ENCODE results near the gene NFATC3.

The NFATC3 gene

DNA sequence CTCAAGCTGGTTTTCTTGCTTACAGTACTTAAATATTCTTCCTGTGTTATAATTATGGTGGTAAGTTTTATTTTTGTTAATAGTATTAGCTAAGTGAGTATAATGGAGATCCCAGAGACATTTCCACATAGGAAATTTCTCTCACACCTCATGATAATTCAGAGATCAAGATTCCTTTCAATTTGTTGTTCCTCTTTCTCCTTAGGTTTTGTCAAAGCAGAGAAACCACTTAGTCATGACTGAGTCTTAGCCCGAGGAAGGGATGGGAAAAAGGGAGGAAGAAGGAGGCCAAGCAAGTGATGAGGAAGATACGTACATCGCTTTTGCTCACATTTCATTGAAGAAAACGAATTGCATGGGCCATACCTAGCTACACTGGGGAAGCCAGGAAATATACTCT, 132.3 kb downstream of the NFATC3 start:
- TF ChIP-seq, protein P1, sequence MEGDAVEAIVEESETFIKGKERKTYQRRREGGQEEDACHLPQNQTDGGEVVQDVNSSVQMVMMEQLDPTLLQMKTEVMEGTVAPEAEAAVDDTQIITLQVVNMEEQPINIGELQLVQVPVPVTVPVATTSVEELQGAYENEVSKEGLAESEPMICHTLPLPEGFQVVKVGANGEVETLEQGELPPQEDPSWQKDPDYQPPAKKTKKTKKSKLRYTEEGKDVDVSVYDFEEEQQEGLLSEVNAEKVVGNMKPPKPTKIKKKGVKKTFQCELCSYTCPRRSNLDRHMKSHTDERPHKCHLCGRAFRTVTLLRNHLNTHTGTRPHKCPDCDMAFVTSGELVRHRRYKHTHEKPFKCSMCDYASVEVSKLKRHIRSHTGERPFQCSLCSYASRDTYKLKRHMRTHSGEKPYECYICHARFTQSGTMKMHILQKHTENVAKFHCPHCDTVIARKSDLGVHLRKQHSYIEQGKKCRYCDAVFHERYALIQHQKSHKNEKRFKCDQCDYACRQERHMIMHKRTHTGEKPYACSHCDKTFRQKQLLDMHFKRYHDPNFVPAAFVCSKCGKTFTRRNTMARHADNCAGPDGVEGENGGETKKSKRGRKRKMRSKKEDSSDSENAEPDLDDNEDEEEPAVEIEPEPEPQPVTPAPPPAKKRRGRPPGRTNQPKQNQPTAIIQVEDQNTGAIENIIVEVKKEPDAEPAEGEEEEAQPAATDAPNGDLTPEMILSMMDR (IDR thresholded peaks at IDR 0.05; ENCODE audit: unreplicated experiment in 3 of 3), result no peak
- no peak overlapping the region for H3K4me3 Mint-ChIP-seq
- H3K36me3 Mint-ChIP-seq (ENCODE audit: low read depth), result peaks cover 11% of the 10 kb centered on the region
- H3K27ac Mint-ChIP-seq, result no peak overlapping the region
- no peaks in the 10 kb centered on the region for H3K9me3 Mint-ChIP-seq
- H3K27me3 Mint-ChIP-seq (ENCODE audit: low read depth), result no peaks in the 10 kb centered on the region
- H3K4me1 Mint-ChIP-seq, result no peaks in the 10 kb centered on the region

DNA sequence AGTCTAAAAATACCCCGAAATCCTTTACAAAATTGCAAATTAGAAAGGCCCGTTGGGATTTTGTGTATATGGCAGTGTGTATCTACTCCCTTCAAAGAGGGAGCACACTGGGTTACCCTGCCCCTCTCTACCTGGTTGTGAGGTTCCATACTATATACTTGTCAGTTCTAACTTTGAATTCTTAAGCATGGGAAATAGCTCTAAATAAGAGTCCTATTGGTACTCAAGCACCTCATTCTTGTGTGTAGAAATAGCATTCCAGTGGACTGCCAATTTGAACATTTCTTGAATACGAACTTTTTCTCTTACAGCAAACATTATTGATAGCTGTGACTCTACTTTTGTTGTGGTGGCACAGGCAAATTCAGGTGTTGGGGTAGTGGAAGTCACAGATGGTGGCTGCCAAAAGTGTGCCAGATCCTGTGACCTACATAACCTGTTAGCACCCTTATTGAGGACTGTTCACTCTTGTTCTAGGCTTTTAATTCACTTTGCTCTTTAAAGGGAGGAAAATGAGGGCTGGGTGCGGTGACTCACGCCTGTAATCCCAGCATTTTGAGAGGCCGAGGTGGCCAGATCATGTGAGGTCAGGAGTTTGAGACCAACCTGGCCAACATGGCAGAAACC, 134.7 kb downstream of the NFATC3 start:
- H3K4me3 Mint-ChIP-seq, result no peak overlapping the region
- H3K4me1 Mint-ChIP-seq, result no peaks in the 10 kb centered on the region
- H3K9me3 Mint-ChIP-seq, result no peaks in the 10 kb centered on the region
- peaks cover 11% of the 10 kb centered on the region for H3K36me3 Mint-ChIP-seq (ENCODE audit: low read depth)
- H3K27ac Mint-ChIP-seq, result no peak overlapping the region
- H3K27me3 Mint-ChIP-seq (ENCODE audit: low read depth), result no peaks in the 10 kb centered on the region
- TF ChIP-seq, protein P1 (IDR thresholded peaks at IDR 0.05; ENCODE audit: unreplicated experiment in 3 of 3), result no peak

DNA sequence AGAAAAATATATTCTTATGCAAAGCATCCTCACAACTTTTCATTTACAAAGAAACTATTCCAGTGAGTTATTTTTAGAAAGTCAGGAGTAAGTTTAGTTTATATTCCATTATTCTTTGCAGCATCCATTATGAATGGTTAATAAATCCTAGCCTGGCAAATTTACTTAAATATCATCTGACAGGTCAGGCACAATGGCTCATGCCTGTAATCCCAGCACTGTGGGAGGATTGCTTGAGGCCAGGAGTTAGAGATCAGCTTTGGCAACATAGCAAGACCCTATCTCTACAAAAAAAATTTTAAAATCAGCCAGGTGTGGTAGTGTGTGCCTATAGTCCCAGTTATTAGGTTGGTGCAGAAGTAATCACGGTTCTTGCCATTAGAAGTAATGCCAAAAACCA, 137.9 kb downstream of the NFATC3 start:
- no peak overlapping the region for H3K4me3 Mint-ChIP-seq
- peaks cover 7% of the 10 kb centered on the region for H3K36me3 Mint-ChIP-seq (ENCODE audit: low read depth)
- H3K27me3 Mint-ChIP-seq (ENCODE audit: low read depth), result no peaks in the 10 kb centered on the region
- TF ChIP-seq, protein P1 (IDR thresholded peaks at IDR 0.05; ENCODE audit: unreplicated experiment in 3 of 3), result no peak
- peaks cover 5% of the 10 kb centered on the region for H3K4me1 Mint-ChIP-seq
- H3K9me3 Mint-ChIP-seq, result no peaks in the 10 kb centered on the region
- H3K27ac Mint-ChIP-seq, result no peak overlapping the region

DNA sequence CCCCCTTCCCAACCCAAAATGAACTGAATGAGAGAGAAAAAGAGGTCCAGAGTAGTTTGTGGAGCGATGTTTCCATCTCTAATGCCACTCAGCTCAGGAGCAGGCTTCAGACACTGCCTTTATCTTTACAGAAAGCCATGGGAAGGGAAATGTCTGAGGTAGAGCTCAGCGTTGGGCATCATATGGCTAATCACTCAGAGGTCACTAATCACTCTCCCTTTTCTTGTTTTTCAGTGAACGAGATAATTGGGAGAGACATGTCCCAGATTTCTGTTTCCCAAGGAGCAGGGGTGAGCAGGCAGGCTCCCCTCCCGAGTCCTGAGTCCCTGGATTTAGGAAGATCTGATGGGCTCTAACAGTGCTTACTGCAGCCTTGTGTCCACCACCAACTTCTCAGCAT, 140.9 kb downstream of the NFATC3 start:
- H3K4me3 Mint-ChIP-seq, result no peak overlapping the region
- H3K9me3 Mint-ChIP-seq, result no peaks in the 10 kb centered on the region
- peaks cover 14% of the 10 kb centered on the region for H3K4me1 Mint-ChIP-seq
- TF ChIP-seq, protein P1 (IDR thresholded peaks at IDR 0.05; ENCODE audit: unreplicated experiment in 3 of 3), result no peak
- H3K27me3 Mint-ChIP-seq (ENCODE audit: low read depth), result no peaks in the 10 kb centered on the region
- H3K36me3 Mint-ChIP-seq (ENCODE audit: low read depth), result peaks cover 8% of the 10 kb centered on the region
- no peak overlapping the region for H3K27ac Mint-ChIP-seq

DNA sequence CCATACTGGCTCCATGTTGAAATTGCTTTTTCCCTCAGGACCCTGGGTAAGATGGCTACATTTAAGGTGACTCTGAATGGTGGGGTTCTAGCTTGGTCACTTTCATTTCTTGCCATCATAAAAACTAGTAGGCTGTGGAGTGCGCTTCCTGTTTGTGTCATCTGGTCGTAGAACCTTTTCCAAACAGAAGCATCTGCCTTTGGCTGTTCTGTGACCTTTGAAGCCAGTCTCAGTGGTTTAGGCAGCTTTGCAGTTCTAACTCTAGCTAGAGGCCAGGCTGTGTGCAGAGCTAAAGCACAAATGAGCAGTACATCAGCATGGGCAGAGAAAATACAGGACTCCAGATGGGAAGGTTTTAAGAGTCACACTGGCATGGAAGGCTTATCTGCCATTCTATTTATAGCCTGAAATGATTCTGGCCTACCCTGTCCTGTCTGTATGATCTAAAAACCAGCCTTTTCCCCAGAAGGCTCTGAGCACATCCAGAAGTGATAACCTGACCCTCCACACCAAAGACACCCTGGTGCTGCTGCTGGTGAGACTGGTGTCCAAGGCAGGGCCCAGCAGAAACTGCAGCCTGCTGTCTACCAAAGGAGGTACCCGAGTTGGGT, 142.1 kb downstream of the NFATC3 start:
- no peaks in the 10 kb centered on the region for H3K27me3 Mint-ChIP-seq (ENCODE audit: low read depth)
- no peak overlapping the region for H3K27ac Mint-ChIP-seq
- peaks cover 3% of the 10 kb centered on the region for H3K36me3 Mint-ChIP-seq (ENCODE audit: low read depth)
- peaks cover 14% of the 10 kb centered on the region for H3K4me1 Mint-ChIP-seq
- no peak overlapping the region for H3K4me3 Mint-ChIP-seq
- H3K9me3 Mint-ChIP-seq, result no peaks in the 10 kb centered on the region
- TF ChIP-seq, protein P1 (IDR thresholded peaks at IDR 0.05; ENCODE audit: unreplicated experiment in 3 of 3), result no peak
